GM12891 (cell line): Measurements from ENCODE around the gene ZSWIM4.

Experiments used
- PAX5 ChIP-seq: IDR thresholded peaks from 2 replicates; pipeline ENCODE4 v1.6.1; 2011; ENCODE audit warnings: low read length, moderate library complexity, mild to moderate bottlenecking; ENCODE audit not compliant: insufficient read depth, severe bottlenecking
- POLR2A ChIP-seq: IDR thresholded peaks from 2 replicates; pipeline ENCODE4 v1.6.1; 2011; ENCODE audit warnings: low read depth, low read length, control low read depth
- POLR2AphosphoS5 ChIP-seq: IDR thresholded peaks from 2 replicates; pipeline ENCODE4 v1.6.1; 2011; ENCODE audit warnings: low read depth, low read length, control low read depth
- POU2F2 ChIP-seq: IDR thresholded peaks from 2 replicates; pipeline ENCODE4 v1.6.1; 2011; ENCODE audit warnings: low read depth, mild to moderate bottlenecking, control low read depth, low read length, moderate library complexity
- SPI1 ChIP-seq: IDR thresholded peaks from 2 replicates; pipeline ENCODE4 v1.6.1; 2011; ENCODE audit warnings: low read depth, low read length, control low read depth
- TAF1 ChIP-seq: IDR thresholded peaks from 2 replicates; pipeline ENCODE4 v1.6.1; 2011; ENCODE audit warnings: low read depth, low read length, control low read depth

DNA sequence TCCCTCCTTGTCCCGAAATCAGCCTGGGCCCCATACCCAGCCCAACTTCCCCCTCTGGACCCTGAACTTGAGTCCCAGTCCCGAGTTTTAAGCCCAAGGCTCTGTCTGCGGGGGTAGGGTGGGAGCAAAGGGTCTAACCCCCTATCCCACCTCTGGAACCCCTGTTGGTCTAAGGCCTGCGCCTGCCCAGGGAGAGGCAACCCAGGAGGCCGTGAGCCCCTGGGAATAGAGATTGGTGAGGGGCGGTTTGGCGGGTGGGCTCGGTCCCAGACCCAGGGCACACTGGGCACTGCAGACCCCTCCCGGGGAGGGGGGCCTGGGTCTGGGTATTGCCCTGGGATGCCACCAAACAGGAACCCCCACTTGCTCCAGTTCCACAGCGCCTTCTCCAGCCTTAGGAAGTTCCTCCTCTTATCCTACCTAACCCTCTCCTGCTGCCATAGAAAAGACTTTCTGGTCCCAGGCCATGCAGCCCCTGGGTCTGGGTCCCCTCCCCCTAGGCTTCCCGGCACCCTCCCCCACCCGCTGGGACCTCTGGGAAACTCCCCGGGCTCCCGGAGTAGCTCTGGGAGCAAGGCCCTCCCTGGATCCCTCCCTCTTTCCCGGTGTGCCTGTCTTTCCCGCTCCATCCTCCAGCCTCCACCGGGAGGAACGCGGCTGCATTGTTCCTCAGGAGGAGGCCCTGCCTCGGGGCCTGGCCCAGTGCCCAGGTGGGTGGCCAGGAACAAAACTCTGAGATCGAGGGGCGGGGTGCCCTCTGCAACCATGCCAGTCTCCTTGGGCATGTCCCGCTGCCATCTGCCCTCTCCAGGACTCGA, 48.1 kb downstream of the ZSWIM4 start:
- TF ChIP-seq POLR2AphosphoS5 (no peak), POLR2A (no peak), SPI1 (no peak), TAF1 (no peak), POU2F2 (no peak), PAX5 (no peak)
